Left colon (tissue), 2 donors: Measurements from ENCODE around the gene NKAIN4. TPM values are rescaled to one million over a fixed set of nuclear protein-coding genes. Genes with fewer than 3 reads are reported as not detected.

Experiments
- ATAC-seq: fragments of 200-7000 bp; cut with Tn5 transposase; one replicate; pipeline ENCODE4 v1.9.1; 2020; ENCODE audit warnings: mild to moderate bottlenecking, moderate library complexity
- DNase-seq, 2 donors: peaks; one replicate each; pipeline ENCODE4 v3.0.0-alpha.2; 2020
- intact Hi-C, 2 donors: fragments of 100-400 bp; cut with DNase I in 1 of 2; cut with micrococcal nuclease in 1 of 2; formaldehyde crosslinking; loops; one replicate each; pipeline versions ENCODE4 v1.11.2 to v1.14.0; 2022; cut with DNase I, micrococcal nuclease
- total RNA-seq, 2 donors: library from RNA; stranded (reverse); fragmentation: NEBNext Ultra II Directional; extraction: Animal tissue kit (Norgen Biotek cat#: 25700); gene quantifications; one replicate each; pipeline ENCODE4 v1.2.1, GENCODE V29; 2021
- donor health status: DM: no; HTN: no; CAD: no.
- donor health status: DM: yes; HTN: yes; CAD: no.

NKAIN4 gene
- total RNA-seq, 2 donors from 2014 or later, result 0.27 TPM; not detected in 1

DNA sequence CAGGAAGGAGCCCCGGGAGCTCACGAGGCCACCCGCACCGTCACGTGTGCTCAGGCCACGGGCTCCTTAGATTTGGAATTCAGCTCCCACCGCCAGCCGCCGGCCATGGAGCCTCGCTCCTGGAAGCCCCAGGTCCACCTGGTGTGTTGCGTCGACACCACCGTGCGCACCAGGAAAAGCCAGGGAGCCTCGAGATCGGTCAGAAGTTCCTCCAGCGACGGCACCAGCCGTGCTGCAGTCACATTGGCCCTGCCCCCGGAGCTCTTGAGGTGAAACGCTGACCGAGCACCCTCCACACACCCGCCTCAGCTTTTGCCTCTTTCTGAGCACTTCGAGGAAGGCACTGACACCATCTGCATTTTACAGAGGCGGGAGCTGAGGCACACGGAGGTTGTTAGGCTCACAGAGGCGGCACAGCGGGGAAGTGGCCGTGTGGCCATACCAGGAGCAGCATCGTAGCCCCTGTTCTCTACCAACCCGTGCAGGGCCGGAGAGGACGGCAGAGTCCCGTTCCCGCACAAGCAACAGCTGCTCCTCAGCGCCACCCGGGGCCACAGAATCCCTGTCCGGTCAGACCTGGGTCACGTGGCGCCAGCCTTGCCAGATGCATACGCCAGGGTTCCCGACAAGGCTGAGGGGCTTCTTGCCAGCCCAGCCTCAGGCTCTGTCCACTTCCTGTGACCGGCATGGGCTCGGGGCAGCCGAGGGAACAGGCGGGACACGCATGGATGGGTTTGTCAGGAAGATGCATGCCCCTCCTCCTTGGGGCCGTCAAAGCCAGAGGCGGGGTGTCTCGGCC, 7.6 kb downstream of the NKAIN4 start:
- DNase-seq (peak in 1 of 2 donors; percentile 29), ATAC-seq (peak; percentile 45)
- intact Hi-C loops, result no loop called here

DNA sequence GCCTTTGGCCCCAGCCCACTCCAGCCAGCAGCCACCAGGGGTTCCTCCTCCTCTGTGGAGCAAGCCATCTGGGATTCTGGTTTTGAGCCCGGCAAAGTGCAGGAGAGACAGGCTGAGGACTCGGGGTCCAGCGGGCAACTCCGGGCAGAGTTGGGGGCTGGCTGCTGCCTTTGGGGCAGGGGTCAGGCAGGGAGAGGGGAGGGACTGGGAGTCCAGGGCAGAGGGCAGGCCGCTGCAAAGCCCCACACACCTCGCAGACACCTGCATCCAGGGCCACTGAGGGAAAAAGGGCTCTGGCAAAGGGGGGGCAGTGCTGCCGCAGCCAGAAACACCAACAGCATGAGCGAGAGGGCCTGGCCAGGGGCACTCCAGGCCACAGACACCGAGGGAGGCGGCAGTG, 9.8 kb downstream of the NKAIN4 start:
- DNase-seq (no peak), ATAC-seq (no peak)
- intact Hi-C loops, result no loop called here

GRCh38 chr20:63243604-63244247, 10.5 kb downstream of the NKAIN4 start:
- no peak for ATAC-seq
- no peak for DNase-seq
- intact Hi-C loops, result no loop called here

GRCh38 chr20:63242736-63243135, 11.5 kb downstream of the NKAIN4 start:
- DNase-seq (no peak), ATAC-seq (no peak)
- intact Hi-C loops, result no loop called here

GRCh38 chr20:63241272-63241671, 13.0 kb downstream of the NKAIN4 start:
- intact Hi-C loops, result no loop called here
- DNase-seq (no peak), ATAC-seq (no peak)

- intact Hi-C loops, result no loop called here
- DNase-seq, result no peak
These were observed 14.3 kb downstream of the NKAIN4 start for GRCh38 chr20:63240004-63240403.

GRCh38 chr20:63239431-63239830, 14.8 kb downstream of the NKAIN4 start:
- DNase-seq, result no peak
- intact Hi-C loops, result loop anchor here in 1 of 2 donors (10.0 kb wide), 1 partner anchor 185 kb away; no protein-coding TSS in a partner anchor
- no peak for ATAC-seq

More at GRCh38 chr20:63240004-63240403, 14.3 kb downstream of the NKAIN4 start:
- ATAC-seq, result no peak

GRCh38 chr20:63238514-63239125, 15.6 kb downstream of the NKAIN4 start:
- no peak for DNase-seq
- peak; percentile 63 for ATAC-seq
- intact Hi-C loops, result loop anchor here in 1 of 2 donors (10.0 kb wide), 1 partner anchor 184 kb away; no protein-coding TSS in a partner anchor

DNA sequence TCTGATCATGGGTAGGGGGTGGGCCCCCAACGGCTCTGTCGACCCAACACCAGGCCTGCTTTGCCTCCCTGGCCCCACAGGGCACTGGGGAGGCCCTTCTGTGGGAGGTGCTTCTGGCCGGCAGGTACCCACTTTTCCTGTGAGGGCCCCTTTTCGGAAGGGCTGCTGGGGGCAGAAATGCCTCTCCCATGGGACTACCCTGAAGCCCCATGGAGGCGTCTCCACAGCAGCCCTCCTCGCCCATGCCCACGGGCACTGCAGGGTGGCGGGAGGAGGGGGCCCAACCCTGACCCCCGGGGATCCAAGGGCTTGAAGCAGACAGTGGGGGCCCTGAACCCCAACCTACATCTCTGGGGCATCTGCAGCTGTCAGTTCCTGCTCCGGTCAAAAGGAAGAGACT, 16.2 kb downstream of the NKAIN4 start:
- ATAC-seq, result no peak
- intact Hi-C loops, result loop anchor here in 1 of 2 donors (10.0 kb wide), 1 partner anchor 183 kb away; no protein-coding TSS in a partner anchor
- DNase-seq, result no peak

DNA sequence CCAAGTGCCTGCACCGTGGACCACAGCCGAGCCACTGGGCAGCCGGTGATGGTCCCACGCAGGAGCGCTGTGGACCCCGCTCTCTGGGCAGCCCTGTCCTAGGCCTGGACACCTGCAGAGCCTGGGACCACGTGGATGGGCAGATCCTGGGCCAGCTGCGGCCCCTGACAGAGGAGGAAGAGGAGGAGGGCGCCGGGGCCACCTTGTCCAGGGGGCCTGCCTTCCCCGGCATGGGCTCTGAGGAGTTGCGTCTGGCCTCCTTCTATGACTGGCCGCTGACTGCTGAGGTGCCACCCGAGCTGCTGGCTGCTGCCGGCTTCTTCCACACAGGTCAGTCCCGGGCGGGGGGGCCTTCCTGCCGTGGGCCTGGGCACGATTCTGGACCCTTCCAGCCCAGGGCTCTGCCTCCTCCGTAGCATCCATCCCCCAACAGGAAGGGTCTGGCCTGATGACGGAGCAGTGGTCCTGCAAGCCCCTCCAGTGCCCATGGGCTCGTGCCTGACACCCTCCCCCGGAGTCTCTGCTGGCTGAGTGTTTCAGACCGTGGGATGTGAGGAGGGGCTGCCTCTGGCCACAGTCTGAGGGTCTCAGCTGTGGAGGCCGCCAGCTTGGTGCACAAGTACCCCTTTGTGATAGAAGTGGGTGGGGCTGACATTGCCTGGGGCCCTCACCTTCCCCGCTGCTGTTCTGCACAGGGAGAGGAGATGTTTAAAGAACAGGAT, 18.0 kb downstream of the NKAIN4 start:
- intact Hi-C loops, result loop anchor here in 1 of 2 donors (10.0 kb wide), 1 partner anchor 181 kb away; no protein-coding TSS in a partner anchor
- DNase-seq (no peak), ATAC-seq (no peak)

DNA sequence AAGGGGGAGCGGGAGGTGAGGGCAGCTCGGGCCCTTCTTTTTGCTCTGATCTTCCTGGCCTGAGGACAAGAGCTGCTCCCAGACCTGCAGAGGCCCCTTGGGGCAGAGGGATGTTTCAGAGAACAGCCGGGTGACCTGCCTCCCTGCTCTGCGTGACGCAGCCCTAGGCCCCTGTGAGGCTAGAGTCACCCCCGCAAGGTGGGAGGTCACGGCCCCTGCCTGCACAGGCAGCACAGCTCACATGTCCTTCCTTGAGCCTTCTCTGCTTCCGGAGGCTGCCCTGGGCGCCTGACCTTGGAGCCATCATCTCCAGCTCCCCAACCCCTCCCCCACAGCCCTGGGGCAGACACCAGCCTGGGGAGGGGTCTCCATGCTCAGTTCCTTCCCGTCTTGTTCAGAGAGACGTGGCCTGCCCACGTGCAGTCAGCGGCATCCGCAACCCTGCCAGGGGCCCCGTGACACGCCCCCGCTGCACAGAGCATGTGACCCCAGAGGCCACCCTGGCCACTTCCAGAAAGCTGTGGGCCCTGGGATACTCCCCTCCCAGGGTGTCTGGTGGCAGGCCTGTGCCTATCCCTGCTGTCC, 18.8 kb downstream of the NKAIN4 start, which contains the start of gene BIRC7:
Gene BIRC7, plus strand, starts transcription at position 507 of the 585 bp plus-strand sequence. CDS start 192 bp downstream, outside the sequence.
- intact Hi-C loops, result loop anchor here in 1 of 2 donors (10.0 kb wide), 1 partner anchor 181 kb away; no protein-coding TSS in a partner anchor
- DNase-seq (no peak), ATAC-seq (no peak)

DNA sequence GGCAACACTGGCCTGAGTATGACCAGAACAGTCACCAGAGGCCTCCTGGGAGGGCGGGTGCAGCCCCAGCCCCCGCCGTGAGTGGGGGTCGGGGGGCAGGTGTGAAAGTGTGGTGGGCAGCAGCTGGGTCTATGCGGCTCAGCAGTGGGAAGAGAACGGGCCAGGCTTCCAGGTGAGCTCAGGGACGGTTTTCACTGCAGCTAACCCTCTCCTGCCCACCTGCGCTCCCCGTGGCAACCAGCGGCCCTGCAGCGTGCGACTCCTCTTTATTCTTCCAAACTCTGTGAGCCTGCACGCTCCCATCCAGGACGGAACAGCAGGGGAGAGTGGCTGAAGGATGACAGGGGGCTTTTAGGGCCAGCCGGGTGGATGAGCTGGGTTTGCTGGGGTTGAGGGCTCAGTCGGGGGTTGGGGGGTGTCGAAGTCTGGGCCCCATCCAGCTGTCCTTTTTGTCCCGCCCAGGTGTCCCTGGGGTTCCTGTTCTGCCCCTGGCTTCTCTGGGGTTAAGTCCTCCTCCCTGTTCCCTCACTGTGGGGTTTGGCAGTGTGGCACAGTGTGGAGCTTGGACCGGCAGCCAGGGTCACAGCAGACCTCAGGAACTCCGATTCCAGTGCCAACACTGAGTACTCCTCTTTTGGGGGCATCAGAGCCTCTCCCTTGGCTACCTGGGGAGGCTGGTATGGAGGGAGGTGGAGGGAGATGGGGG, 19.4 kb downstream of the NKAIN4 start:
- DNase-seq (peak in 1 of 2 donors; percentile 20), ATAC-seq (peak; percentile 68)
- intact Hi-C loops, result loop anchor here in 1 of 2 donors (10.0 kb wide), 1 partner anchor 180 kb away; no protein-coding TSS in a partner anchor

GRCh38 chr20:63233924-63234323, 20.3 kb downstream of the NKAIN4 start:
- intact Hi-C loops, result loop anchor here in 1 of 2 donors (10.0 kb wide), 1 partner anchor 179 kb away; no protein-coding TSS in a partner anchor
- ATAC-seq, result no peak
- DNase-seq, result no peak

DNA sequence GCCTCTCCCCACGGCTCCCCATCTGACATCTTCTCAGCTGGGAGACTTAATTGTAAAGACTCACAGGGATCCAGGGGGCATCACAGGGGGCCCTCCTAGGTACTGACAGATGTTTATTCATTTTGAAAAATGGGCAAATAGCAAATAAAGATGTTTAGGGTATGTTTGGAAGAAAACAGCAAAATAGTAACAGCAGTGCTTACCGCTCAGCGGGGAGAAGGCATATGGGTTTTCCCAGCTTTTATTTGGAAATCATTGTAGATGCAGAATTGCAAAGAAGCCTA, 21.3 kb downstream of the NKAIN4 start:
- intact Hi-C loops, result loop anchor here in 1 of 2 donors (10.0 kb wide), 1 partner anchor 178 kb away; no protein-coding TSS in a partner anchor
- DNase-seq (no peak), ATAC-seq (no peak)

GRCh38 chr20:63232235-63233060, 21.8 kb downstream of the NKAIN4 start:
- ATAC-seq (peak; percentile 31), DNase-seq (no peak)
- intact Hi-C loops, result loop anchor here in 1 of 2 donors (10.0 kb wide), 1 partner anchor 178 kb away; no protein-coding TSS in a partner anchor

DNA sequence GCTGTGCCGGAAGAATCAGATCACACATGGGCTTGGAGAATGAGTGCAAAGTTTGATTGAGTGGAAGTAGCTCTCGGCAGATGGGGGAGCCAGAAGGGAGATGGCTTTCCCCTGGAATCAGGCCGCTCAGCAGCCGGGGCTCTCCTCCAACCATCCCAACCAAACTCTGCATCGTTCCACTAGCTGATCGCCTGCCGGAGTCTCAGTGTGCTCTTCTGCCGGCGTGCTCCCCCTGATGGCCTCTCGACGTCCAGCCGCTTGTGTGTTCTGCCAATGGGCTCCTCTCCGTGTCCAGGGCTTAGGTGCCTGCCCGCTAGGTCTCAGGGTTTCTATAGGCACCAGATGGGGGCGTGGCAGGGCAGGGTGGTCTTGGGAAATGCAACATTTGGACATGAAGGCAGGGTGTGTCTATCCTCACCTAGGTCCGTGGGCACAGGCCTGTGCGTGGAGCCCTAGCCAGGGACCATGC, 23.4 kb downstream of the NKAIN4 start:
- intact Hi-C loops, result loop anchor here in 1 of 2 donors (10.0 kb wide), 1 partner anchor 176 kb away; no protein-coding TSS in a partner anchor
- ATAC-seq (peak; percentile 77), DNase-seq (peak in 1 of 2 donors; percentile 53)

DNA sequence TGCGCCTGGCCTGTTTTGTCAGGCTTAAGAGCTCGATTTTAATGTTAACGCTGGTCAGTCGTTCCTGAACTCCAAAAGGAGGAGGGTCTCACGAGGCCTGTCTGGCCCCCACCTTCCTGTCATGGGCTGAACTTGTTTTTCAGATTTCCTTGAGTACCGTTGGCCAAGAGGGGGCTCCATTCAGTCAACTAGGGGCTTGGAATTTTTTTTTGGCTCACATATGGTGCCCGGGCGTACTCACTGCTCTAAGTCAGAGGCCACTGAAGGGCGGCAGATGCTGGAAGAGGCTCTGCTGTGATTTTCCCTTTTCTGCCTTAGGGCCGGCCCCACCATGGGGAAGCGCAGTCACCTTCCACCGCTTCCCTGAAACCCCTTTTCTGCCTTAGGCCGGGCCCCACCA, 25.5 kb downstream of the NKAIN4 start:
- ATAC-seq (no peak), DNase-seq (no peak)
- intact Hi-C loops, result no loop called here
